Stomach (tissue), 4 donors: Measurements from ENCODE around the gene ASIC2.

Experiments
- EP300 ChIP-seq: sonication (generic); formaldehyde crosslinking; IDR thresholded peaks from one replicate; pipeline ENCODE4 v1.6.1; 2017; ENCODE audit warnings: antibody characterized with exemption
- TF ChIP-seq, protein P1 (sequence below), 7 experiments: fragments of 450-650 bp in 4 of 7; fragments of 200-600 bp in 3 of 7; sonication (generic) in 3 of 7; IDR thresholded peaks; one replicate each; pipeline ENCODE4 v1.5.1; 2016 to 2019; ENCODE audit warnings: antibody characterized with exemption in 7 of 7, control low read depth in 2 of 7, mild to moderate bottlenecking in 1 of 7

DNA sequence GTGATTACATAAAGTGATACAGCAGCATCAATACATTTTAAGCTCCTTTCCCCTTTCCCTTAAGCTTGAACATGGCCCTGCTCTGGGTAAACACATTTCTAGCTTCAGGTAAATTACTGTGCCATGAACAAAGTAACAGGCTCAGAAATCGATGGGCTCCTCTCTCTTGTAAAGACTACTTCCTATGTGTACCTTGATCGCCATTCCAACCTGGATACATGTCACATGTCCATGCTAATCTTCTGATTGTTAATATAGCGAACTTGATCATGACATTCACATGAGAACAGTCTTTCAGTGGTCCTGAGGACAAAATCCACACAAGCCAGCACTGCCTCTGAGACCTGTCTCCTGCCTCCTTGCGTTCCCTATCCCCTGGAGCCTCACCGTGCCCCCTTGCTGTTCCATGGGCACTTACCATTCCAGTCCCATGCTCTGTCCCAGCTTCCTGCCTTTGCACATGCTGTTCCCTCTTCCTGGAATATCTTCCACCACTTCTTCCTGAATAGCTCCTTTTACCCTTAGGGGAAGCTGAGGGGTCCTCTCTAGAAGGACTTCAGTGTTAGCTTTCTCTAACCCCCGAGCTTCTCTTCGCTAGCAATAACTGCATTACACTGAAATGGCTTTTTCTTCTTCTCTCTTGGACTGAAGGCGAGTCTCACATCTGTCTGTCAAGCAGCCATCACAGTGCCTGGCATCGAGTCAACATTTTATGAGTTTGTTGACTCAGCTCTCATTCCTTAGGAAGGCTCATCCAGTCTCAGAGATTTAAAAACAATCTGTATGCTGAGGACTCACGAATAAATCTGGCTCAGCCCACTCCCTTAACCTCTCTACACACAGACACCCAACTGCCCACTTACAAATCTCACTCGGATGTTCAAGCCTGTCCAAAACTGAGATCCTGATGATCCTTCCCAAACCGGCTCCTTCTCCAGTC lies 93.3 kb downstream of the ASIC2 start:
- TF ChIP-seq, protein P1, sequence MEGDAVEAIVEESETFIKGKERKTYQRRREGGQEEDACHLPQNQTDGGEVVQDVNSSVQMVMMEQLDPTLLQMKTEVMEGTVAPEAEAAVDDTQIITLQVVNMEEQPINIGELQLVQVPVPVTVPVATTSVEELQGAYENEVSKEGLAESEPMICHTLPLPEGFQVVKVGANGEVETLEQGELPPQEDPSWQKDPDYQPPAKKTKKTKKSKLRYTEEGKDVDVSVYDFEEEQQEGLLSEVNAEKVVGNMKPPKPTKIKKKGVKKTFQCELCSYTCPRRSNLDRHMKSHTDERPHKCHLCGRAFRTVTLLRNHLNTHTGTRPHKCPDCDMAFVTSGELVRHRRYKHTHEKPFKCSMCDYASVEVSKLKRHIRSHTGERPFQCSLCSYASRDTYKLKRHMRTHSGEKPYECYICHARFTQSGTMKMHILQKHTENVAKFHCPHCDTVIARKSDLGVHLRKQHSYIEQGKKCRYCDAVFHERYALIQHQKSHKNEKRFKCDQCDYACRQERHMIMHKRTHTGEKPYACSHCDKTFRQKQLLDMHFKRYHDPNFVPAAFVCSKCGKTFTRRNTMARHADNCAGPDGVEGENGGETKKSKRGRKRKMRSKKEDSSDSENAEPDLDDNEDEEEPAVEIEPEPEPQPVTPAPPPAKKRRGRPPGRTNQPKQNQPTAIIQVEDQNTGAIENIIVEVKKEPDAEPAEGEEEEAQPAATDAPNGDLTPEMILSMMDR (IDR thresholded peaks at IDR 0.05) = no peak
- no peak for TF ChIP-seq EP300
